ENCODE results near the gene LYRM1. TPM values are rescaled to one million over a fixed set of nuclear protein-coding genes. Genes with fewer than 3 reads are reported as not detected.

Gene LYRM1
- total and polyA plus RNA-seq, 2 experiments from 2014 or later: 18.7 to 24.8 TPM

GRCh38 chr16:20871258-20871657 lies 29.3 kb upstream of the LYRM1 start:
- H3K27ac Mint-ChIP-seq: no peak overlapping the region

More at GRCh38 chr16:20871258-20871657, 29.3 kb upstream of the LYRM1 start:
- H3K36me3 Mint-ChIP-seq (ENCODE audit: low read depth): peaks cover 6% of the 10 kb centered on the region
- H3K79me2 ChIP-seq (replicated peaks; ENCODE audit: insufficient read depth): peaks cover 94% of the 10 kb centered on the region
- peaks cover 42% of the 10 kb centered on the region for H3K4me1 Mint-ChIP-seq
- no peaks in the 10 kb centered on the region for H3K36me3 ChIP-seq (ENCODE audit: insufficient read depth)
- ATAC-seq (no peak), DNase-seq (ENCODE audit: low spot score) (no peak)
- no peak overlapping the region for H3K27ac ChIP-seq (ENCODE audit: low read depth)
- peaks cover 3% of the 10 kb centered on the region for H3K27me3 Mint-ChIP-seq (ENCODE audit: insufficient read depth, low read depth, poor library complexity)
- no peaks in the 10 kb centered on the region; the same call in 1 of the 2 replicates for H3K9me2 ChIP-seq (ENCODE audit: insufficient read depth)
- H3K4me3 Mint-ChIP-seq: no peak overlapping the region
- H3K4me1 ChIP-seq (ENCODE audit: insufficient read depth): peaks cover 16% of the 10 kb centered on the region; the same call in 1 of the 2 replicates
- H4K20me1 ChIP-seq (replicated peaks; ENCODE audit: insufficient read depth): peaks cover 18% of the 10 kb centered on the region
- no peak overlapping the region for H3K4me2 ChIP-seq
- no peaks in the 10 kb centered on the region for H3K27me3 ChIP-seq (ENCODE audit: insufficient read depth)
- no peak for TF ChIP-seq ETS1 (IDR thresholded peaks at IDR 0.05)
- no peak for TF ChIP-seq REST (IDR thresholded peaks at IDR 0.05; ENCODE audit: unreplicated experiment)
- no peak for TF ChIP-seq ZNF114 (CRISPR knock-in tag; IDR thresholded peaks at IDR 0.05)
- no peak for TF ChIP-seq STAT1 (IDR thresholded peaks at IDR 0.05; ENCODE audit: unreplicated experiment)
- TF ChIP-seq CTCF (conservative IDR thresholded peaks at IDR 0.05; ENCODE audit: low read depth in 2 of 2): no peak
- no peak for TF ChIP-seq EZH2 (IDR thresholded peaks at IDR 0.05; ENCODE audit: low read depth, unreplicated experiment)
- no peak for TF ChIP-seq NANOG (IDR thresholded peaks at IDR 0.05; ENCODE audit: borderline replicate concordance)
- no peak for TF ChIP-seq ZNF331 (CRISPR knock-in tag; IDR thresholded peaks at IDR 0.05; ENCODE audit: low read depth)
- no peak for TF ChIP-seq ZNF462 (CRISPR knock-in tag; IDR thresholded peaks at IDR 0.05)
- H3K9me3 Mint-ChIP-seq: no peaks in the 10 kb centered on the region
- no peaks in the 10 kb centered on the region for H3F3A ChIP-seq (replicated peaks; ENCODE audit: low read depth)
- H3K4me3 ChIP-seq: no peak overlapping the region
- H2AFZ ChIP-seq: no peak overlapping the region
